CD4-positive, alpha-beta T cell treated with Interleukin-1 beta for 1 hour (primary cell): Measurements from ENCODE around the gene POSTN.
"Not testable (repeated sequence)": the region's sequence is repeated elsewhere in the genome, so short reads cannot be mapped to it uniquely, and the experiment has no call there.

Experiments used
- DNase-seq, 2 donors: peaks; one replicate each; pipeline ENCODE4 v3.0.0-alpha.2; 2020 to 2022

POSTN gene

GRCh38 chr13:37596805-37597204 is 1.8 kb downstream of the POSTN start:
- DNase-seq = no peak

GRCh38 chr13:37595162-37595561 is 3.4 kb downstream of the POSTN start:
- no peak for DNase-seq

- DNase-seq = no peak
These were observed 4.0 kb downstream of the POSTN start for GRCh38 chr13:37594550-37594949.

- DNase-seq = not testable (repeated sequence)
These were observed 9.2 kb downstream of the POSTN start for GRCh38 chr13:37589381-37589780.

- no peak for DNase-seq
These were observed 11.3 kb downstream of the POSTN start for GRCh38 chr13:37587236-37587635.

- DNase-seq = no peak
These were observed 12.4 kb downstream of the POSTN start for GRCh38 chr13:37586164-37586563.

- no peak for DNase-seq
These were observed 13.0 kb downstream of the POSTN start for GRCh38 chr13:37585541-37585940.

- no peak for DNase-seq
These were observed 22.0 kb downstream of the POSTN start for GRCh38 chr13:37576601-37577000.

GRCh38 chr13:37565425-37565824 is 33.1 kb downstream of the POSTN start:
- no peak for DNase-seq

GRCh38 chr13:37561031-37561430 is 37.5 kb downstream of the POSTN start:
- DNase-seq = no peak

GRCh38 chr13:37560526-37560925 is 38.0 kb downstream of the POSTN start:
- DNase-seq = no peak

- DNase-seq = not testable (repeated sequence)
These were observed 39.8 kb downstream of the POSTN start for GRCh38 chr13:37558766-37559165.

- DNase-seq = no peak
These were observed 52.5 kb downstream of the POSTN start for GRCh38 chr13:37546087-37546486.

- DNase-seq = no peak
These were observed 53.6 kb downstream of the POSTN start for GRCh38 chr13:37544995-37545394.

GRCh38 chr13:37539976-37540605 is 58.5 kb downstream of the POSTN start:
- DNase-seq = no peak

- no peak for DNase-seq
These were observed 59.4 kb downstream of the POSTN start for GRCh38 chr13:37539170-37539569.

GRCh38 chr13:37535501-37535900 is 63.1 kb downstream of the POSTN start:
- no peak for DNase-seq

GRCh38 chr13:37534676-37535075 is 63.9 kb downstream of the POSTN start:
- DNase-seq = no peak

GRCh38 chr13:37534181-37534580 is 64.4 kb downstream of the POSTN start:
- DNase-seq = no peak

GRCh38 chr13:37531049-37531448 is 67.5 kb downstream of the POSTN start:
- DNase-seq = no peak

- DNase-seq = no peak
These were observed 68.7 kb downstream of the POSTN start for GRCh38 chr13:37529751-37530385.

GRCh38 chr13:37526710-37527473 is 71.7 kb downstream of the POSTN start:
- DNase-seq = no peak

- DNase-seq = no peak
These were observed 83.3 kb downstream of the POSTN start for GRCh38 chr13:37515226-37515625.
